GM21717 (cell line): ENCODE results near the gene KCNK6.
"Not testable (repeated sequence)": the region's sequence is repeated elsewhere in the genome, so short reads cannot be mapped to it uniquely, and the experiment has no call there.

ENCODE experiments used
- ATAC-seq: cut with Tn5 transposase; IDR thresholded peaks from one replicate; pipeline ENCODE4 v1.9.1; 2021; ENCODE audit warnings: mild to moderate bottlenecking, moderate library complexity; ENCODE audit not compliant: unreplicated experiment

Gene KCNK6

DNA sequence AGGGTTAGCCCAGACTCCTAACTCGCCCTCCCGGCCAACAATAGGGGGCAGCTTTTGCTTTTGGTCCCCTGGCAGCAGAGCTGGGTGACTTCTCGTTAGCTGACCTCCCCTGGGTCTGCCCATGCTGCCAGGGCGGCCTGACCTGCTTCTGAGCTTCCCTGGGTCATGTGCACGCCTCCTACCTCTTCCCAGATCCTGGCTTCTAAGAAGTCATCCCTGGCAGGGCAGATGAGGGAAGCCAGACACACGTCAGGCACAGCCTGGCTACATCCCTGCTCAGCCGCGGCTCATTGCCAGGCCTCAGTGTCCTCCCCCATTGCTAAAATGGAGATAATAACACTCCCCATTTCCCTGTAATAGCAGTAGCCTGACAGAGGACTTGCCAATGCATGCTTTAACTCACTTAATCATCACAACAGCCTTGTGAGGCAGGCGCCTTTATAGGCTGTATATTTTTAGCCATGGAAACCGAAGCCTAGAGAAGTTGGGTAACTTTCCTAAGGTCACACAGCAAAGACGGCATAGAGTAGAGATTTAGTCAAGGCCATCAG lies 2.1 kb downstream of the KCNK6 start:
- no peak for ATAC-seq

DNA sequence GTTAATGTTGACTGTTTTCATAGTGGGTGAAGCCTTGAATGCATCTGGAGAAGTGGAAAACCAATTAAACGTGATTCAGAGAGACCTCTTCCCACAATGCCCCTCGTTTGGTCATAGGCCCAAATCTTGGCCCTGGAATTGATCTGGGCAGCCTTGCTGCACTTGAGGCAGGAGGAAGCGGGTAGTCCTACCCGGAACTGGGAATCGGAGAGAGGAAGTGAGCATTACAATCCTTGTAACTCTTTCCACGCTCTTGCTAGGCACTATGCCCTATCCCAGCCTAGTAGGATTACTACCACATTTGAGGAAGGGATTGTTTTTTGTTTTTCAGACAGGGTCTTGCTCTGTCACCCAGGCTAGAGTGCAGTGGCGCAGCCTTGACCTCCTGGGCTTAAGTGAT lies 3.6 kb downstream of the KCNK6 start:
- ATAC-seq = no peak

DNA sequence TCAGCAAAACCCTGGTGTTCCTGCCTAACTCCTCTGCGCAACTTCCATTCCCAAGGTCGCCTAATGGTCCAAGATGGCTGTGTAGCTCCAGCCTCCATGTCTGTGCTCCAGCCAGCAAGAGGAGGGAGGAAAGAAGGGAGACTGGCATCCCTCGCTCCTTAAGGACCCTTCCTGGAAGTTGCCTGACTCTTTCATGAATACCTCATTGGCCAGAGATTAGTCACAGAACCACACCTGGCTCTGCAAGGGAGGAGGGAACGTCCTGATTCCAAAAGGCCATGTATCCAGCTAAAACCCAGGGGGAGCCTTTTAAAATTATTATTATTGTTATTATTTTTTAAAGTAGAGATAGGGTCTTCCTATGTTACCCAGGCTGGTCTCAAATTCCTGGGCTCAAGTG lies 4.8 kb downstream of the KCNK6 start:
- ATAC-seq = no peak

DNA sequence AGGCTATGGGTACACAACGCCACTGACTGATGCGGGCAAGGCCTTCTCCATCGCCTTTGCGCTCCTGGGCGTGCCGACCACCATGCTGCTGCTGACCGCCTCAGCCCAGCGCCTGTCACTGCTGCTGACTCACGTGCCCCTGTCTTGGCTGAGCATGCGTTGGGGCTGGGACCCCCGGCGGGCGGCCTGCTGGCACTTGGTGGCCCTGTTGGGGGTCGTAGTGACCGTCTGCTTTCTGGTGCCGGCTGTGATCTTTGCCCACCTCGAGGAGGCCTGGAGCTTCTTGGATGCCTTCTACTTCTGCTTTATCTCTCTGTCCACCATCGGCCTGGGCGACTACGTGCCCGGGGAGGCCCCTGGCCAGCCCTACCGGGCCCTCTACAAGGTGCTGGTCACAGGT lies 6.9 kb downstream of the KCNK6 start:
- no peak for ATAC-seq

DNA sequence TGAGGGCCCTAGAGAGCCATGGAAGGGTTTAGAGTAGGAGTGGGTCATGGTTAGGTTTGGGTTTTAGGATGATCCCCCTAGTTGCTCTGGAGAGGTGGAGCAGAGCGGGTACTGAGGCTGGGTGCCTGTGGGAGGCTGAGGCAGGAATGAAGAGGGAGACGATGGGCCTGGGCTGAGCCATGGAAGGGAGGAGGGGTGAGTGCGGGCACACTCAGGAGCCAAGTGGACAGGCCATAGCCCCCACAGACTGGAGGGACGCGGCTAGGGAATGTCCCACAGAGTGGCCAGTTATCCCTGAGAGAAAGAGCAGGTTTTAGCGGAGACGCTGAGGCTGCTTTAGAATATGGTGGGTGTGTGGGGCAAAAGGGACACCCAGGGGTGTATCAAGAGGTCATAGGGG lies 10.0 kb downstream of the KCNK6 start:
- ATAC-seq = no peak

DNA sequence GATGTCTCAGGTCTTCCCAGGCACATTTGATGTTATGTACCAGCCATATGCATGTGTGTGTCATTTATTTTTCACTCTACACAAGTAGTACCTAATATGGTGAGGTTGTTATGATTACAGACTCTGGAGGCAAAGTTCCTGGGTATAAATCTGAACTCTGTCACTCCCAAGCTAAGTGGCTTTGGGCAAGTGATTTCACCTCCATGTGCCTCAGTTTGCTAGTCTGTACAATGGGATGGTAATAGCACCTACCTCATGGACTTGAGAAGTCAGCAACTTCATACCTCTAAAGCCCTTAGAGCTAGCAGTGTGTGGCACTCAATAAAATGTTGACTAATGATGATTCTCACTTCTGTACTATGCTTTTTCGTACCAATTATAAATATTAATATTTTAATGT lies 12.1 kb downstream of the KCNK6 start:
- ATAC-seq = no peak

DNA sequence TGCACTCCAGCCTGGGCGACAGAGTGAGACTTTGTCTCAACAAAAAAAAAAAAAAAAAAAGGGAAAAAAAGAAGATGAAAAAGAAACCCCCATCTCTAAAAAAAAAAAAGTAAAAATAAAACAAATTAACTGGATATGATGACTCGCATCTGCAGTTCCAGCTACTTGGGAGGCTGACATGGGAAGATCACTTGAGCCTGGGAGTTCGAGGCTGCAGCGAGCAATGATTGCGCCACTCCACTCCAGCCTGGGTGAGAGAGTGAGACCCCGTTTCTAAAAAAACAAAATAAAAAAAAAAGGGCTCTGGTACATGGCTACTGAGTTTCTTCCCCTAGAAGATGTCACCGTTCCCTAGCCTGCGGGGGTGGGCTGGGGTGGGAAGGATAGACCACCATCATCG lies 13.6 kb downstream of the KCNK6 start:
- ATAC-seq = no peak

DNA sequence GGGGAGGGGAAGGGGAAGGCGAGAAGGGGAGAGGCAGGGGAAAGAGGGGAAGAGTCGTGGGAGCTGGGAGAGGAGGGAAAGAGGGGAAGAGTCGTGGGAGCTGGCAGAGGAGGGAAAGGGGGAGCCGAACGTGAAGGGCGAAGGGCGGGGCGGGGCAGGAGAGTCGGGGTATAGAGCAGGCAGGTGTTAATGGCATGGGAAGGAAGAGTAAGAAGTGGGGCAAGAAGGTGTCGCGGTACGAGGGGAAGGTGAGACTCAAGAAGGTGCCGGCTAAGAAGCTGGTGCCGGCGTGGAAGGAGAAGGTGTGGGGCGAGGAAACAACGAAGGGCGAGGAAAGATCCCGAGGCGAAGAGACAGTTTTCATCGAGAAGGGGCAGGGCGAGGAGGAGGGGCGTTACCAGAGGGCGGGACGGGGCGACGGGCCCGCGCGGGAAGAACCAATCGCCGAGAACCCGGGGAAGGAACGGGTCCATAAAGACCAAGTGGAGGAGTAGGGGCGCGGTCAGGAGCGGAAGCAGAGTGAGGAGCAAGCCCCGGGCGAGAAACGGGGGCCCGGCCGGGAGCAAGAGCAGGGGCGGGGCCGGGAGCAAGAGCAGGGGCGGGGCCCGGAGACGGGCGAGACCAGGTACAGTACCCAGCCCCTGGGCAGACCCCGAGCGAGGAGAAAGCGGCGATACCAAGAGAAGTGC lies 16.4 kb downstream of the KCNK6 start:
- peak; percentile 68 for ATAC-seq

DNA sequence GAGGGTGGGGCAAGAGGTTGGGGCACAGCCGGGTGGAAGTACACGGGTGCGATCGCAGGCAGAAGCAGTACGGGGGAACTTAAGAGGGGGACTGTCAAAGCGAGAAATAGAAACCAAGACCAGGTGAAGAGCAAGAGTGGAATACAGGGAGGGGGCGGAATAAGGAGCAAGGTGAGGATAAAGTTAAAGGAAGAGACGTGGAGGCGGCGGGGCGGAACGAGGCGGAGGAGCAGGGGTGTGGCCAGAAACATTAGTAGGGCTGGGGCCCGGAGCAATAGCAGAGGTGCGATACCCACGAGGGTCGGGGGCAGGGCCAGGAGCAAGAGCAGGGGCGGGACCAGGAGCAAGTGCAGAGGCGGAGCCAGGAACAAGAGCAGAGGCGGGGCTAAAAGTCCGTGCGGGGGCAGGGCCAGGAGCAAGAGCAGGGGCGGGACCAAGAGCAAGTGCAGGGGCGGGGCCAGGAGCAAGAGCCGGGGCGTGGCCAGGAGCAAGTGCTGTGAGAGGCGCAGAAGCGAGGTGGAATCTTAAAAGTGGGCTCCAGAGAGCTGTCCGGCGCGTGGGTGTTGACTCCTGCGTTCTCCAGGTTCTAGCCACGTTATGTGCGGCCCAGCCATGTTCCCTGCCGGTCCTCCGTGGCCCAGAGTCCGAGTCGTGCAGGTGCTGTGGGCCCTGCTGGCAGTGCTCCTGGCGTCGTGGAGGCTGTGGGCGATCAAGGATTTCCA lies 17.2 kb downstream of the KCNK6 start:
- ATAC-seq = peak; percentile 50

DNA sequence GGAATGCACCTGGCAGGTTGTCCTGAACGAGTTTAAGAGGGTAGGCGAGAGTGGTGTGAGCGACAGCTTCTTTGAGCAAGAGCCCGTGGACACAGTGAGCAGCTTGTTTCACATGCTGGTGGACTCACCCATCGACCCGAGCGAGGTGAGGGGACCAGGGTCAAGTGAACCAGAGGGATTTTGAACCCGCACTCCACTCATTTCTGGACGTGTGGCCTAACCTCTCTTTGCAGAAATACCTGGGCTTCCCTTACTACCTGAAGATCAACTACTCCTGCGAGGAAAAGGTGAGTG lies 17.7 kb downstream of the KCNK6 start:
- ATAC-seq = no peak

DNA sequence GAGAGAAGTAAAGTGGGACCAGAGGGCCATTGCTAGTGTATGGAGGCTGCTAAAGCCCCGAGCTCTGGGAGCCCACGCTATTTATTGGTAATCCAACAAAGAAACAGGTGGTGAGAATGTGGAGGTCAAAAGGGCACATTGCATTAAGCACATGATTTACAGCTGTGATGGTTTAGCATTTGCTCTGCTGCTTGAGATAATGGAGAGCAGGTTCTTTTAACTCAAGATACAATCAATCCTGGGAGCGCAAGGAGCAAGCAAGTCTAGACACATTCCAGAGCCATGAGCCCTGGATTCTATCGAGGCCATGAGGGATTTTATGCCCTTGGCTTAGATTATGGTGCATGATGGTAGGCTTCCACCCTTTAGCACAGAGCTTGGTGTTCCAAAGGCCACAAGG lies 19.4 kb downstream of the KCNK6 start:
- not testable (repeated sequence) for ATAC-seq

DNA sequence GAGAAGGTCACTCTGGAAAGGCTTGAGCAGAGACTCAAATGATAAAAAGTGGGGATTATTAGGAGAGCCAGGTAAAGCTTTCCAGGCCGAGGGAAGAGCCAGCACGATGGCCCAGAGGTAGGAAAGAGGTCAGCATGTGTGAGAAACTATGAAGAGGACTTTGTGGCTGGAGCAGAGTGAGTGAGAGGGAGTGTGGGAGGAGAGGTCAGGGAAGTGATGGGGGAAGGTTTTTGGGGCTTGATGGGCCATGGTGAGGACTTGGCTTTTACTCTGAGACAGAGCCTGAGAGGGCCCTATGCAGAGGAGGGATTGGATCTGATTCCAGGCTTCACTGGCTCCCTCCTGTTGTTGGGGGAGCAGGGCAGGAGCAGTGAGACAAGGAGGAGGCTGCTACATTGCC lies 21.3 kb downstream of the KCNK6 start:
- ATAC-seq = no peak

DNA sequence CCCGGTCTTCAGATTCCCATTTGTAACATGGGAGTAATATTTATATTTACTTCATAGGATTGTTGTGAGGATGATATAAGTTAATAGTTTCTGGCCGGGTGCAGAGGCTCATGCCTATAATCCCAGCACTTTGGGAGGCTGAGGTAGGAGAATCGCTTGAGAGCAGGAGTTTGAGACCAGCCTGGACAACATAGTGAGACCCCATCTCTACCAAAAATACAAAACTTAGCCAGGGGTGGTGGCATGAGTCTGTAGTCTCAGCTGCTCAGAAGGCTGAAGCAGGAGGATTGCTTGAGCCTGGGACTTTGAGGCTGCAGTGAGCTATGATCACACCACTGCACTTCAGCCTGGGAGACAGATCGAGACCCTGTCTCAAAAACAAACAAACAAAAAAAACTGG lies 27.2 kb downstream of the KCNK6 start:
- no peak for ATAC-seq

DNA sequence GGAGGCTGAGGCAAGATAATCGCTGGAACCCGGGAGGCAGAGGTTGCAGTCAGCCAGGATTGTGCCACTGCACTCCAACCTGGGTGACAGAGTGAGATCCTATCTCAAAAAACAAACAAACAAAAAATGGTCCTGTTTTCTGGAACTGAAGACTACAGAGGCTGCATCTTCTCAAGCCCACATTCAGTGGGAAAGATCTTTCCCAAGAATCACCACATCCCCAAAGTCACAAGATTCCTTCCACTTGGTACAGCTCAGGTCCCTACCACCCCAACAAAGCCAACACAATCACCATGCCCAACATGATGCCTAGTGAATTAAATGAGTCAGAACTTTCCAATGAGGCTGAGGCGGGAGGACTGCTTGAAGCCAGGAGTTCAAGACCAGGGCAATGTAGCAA lies 31.2 kb downstream of the KCNK6 start:
- no peak for ATAC-seq

DNA sequence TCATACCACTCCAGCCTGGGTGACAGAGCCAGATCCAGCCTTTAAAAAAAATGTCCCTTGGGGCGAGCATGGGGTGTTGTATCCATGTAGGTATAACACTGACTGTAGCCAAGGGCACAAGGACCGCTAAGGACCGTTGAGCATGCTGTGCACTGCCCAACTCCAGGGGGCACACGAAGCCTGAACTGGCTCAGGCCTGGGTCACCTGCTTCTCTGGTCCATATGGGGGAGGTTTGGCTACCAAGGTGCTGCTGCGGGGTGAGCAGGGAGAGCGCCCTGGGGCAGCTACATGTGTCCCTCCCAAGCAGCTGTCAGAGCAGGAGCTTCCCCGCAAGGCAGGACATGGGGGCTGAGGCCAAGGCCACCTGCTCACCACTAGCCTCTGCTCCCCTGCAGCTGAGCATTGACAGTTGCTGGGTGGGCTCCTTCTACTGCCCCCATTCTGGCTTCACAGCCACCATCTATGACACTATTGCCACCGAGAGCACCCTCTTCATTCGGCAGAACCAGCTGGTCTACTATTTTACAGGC lies 32.3 kb downstream of the KCNK6 start:
- ATAC-seq = no peak

DNA sequence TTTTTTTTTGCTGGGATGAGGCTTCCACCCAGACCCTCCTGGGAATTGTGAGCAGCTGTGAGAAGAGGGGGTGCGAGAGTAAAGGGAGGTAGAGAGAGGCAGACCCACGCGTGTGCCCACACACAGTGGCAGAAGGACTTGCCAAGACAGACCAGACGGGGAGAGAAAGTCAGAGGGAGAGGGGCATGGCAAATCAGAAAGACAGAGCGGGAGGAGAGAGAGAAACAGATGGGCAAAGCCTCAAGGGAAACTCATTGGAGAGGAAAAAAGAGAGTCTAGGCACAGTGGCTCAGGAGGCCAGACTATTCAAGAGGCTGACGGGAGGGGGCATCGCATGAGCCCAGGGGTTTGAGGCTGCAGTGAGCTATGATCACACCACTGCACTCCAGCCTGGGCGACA lies 33.0 kb downstream of the KCNK6 start:
- no peak for ATAC-seq

DNA sequence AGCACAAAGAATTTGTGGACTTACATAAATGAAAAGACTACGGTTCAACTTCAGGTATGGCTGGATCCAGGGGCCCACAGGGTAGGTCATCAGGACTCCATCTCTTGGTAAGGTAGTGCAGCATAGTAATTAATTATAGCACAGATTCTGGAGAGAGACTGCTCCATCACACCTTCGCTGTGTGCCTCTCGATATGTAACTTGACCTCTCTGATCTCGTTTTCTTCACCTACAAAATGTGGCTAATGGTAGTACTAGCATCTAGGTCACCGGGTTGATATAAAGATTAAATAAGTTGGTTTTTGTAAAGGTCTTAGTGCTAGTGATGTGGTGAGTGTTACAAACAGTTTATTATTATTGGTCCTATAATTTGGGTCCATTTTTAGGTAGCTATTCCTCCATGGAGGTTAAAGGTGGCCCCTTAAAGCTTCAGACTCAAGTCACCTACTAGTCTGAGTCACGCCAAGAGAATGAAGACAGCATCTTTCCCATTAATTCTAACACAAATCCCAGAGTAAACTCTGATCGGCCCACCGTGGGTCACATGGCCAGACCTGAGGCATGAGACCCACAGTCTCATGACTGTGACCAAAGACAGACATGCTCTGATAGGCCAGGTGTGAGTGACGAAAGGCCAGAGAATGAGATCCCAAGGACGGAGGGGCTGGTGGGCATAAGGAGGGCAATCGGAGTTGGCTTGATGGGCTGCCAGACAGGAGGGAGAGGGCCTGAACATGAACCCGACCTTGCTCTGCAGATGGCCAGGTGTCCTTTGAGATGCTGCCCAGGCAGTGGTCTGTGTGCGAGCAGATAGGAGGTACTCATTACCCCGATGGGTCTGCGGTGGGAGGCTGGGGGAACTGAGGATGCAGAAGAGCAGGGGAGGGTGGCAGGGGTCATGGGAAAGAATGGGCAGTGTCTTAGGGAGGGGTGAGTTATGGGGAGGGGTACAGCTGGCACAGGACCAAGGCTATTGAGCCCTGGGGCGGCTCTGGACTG lies 36.4 kb downstream of the KCNK6 start:
- ATAC-seq = no peak

DNA sequence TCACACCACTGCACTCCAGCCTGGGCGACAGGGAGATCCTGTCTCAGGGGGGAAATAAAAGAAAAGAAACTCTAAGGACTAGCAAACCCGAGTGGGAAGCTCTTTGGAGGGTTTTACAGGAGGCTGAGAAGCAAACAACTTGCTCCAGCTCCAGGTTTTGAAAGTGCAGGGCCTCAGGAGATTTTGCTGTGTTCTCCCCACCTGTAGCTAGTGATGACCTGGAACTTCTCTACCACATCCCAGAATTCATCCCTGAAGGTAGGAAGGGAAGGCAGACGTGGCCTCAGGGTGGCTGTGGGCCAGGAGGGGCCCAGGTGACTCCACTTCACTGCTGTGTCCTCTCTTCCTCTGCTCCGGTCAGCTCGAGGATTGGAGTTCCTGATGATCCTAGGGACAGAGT lies 38.4 kb downstream of the KCNK6 start:
- no peak for ATAC-seq

DNA sequence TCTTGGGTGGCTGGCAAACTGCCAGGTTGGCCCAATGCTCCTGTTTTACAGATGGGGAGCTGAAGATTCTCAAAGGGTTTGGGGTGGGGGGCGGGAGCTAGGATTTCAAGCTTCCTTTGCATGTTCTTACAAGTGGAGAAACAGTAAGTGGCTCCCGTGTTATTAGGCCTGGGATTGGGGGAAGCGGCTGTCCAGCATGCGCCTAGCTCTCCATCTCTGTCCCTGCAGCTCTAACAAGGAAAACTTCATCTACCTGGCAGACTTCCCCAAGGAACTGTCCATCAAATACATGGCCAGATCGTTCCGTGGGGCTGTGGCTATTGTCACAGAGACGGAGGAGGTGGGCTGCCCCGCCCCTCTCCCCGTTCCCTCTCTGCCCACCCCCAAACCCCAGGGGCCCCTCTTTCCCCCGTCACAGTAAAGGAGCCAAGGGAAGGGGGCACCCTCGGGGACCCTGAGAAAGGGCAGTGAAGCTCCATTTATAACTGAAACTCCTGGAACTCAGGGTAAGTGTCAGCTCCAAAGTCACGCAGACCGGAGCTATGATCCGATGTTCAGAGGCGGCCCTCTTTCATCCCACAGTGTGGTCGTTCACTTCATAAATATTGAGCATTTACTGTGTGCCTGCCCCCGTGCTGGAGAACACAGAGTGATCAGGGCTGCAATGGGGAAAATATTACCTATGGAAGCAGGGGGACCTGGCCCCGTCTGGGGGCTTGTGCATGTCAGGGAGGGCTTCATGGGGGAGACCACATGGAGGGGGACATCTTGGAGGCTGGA lies 39.8 kb downstream of the KCNK6 start:
- no peak for ATAC-seq

DNA sequence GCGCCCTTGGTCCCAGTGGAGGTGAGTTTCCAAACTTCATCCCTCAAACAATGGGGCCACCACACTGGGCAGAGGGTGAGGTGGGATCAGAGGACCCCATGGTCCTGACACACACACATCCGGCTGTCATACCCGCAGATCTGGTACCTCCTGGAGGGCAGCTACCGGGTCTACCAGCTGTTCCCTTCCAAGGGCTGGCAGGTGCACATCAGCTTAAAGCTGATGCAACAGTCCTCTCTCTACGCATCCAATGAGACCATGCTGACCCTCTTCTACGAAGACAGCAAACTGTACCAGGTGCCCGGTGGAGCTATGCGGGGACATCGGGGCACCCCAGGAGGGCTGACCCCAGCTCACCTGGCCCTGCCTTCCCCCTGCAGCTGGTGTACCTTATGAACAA lies 40.7 kb downstream of the KCNK6 start:
- no peak for ATAC-seq
